GM12864 (cell line): ENCODE measurements around the gene ZMIZ1.
"Not testable (repeated sequence)": the region's sequence is repeated elsewhere in the genome, so short reads cannot be mapped to it uniquely, and the experiment has no call there.

Source experiments
- DNase-seq: peaks from one replicate; pipeline ENCODE4 v3.0.0-alpha.2; 2011; ENCODE audit warnings: low read depth
- H3K4me3 ChIP-seq: 2 replicates; pipeline ENCODE4 v1.5.1; 2011; ENCODE audit warnings: mild to moderate bottlenecking, low read depth, low read length, control low read depth
- CTCF ChIP-seq: IDR thresholded peaks from 2 replicates; pipeline ENCODE4 v1.5.1; 2011; ENCODE audit warnings: low read depth, mild to moderate bottlenecking, moderate library complexity, low read length, control low read depth, inconsistent platforms; ENCODE audit errors: missing control alignments

The ZMIZ1 gene

GRCh38 chr10:79274279-79275104, 205.7 kb downstream of the ZMIZ1 start:
- DNase-seq, result no peak
- no peak for TF ChIP-seq CTCF

GRCh38 chr10:79275105-79275430, 206.3 kb downstream of the ZMIZ1 start:
- DNase-seq, result no peak
- TF ChIP-seq CTCF, result no peak
- H3K4me3 ChIP-seq, result no peak overlapping the region

More at GRCh38 chr10:79274279-79275104, 205.7 kb downstream of the ZMIZ1 start:
- no peak overlapping the region for H3K4me3 ChIP-seq

GRCh38 chr10:79275431-79275851, 206.7 kb downstream of the ZMIZ1 start:
- no peak overlapping the region for H3K4me3 ChIP-seq
- TF ChIP-seq CTCF, result no peak
- no peak for DNase-seq

GRCh38 chr10:79277579-79278269, 209.0 kb downstream of the ZMIZ1 start:
- DNase-seq, result no peak
- no peak overlapping the region for H3K4me3 ChIP-seq
- TF ChIP-seq CTCF, result no peak

- not testable (repeated sequence) for H3K4me3 ChIP-seq, DNase-seq
Measured at GRCh38 chr10:79279047-79279446, 210.3 kb downstream of the ZMIZ1 start.

- no peak overlapping the region for H3K4me3 ChIP-seq
- TF ChIP-seq CTCF, result no peak
- no peak for DNase-seq
Measured at GRCh38 chr10:79280956-79281355, 212.2 kb downstream of the ZMIZ1 start.

- TF ChIP-seq CTCF, result no peak
- DNase-seq, result no peak
- H3K4me3 ChIP-seq, result no peak overlapping the region
Measured at GRCh38 chr10:79282388-79282787, 213.6 kb downstream of the ZMIZ1 start.
